SU-DHL-6 (cell line): ENCODE measurements around the gene NDUFB6.
A peak's percentile ranks its signal among the peaks of the same experiment; 100 is the strongest.
"Not testable (repeated sequence)": the region's sequence is repeated elsewhere in the genome, so short reads cannot be mapped to it uniquely, and the experiment has no call there.

Experiments used
- H2AFZ ChIP-seq: fragments of 200-600 bp; sonication (generic); 2 replicates; pipeline ENCODE4 v1.6.1; 2014; ENCODE audit warnings: low read depth, mild to moderate bottlenecking, moderate library complexity, mixed read lengths, antibody characterized with exemption, low read length; ENCODE audit not compliant: severe bottlenecking
- H3F3A ChIP-seq: fragments of 200-600 bp; shearing (Covaris generic); 2 replicates; pipeline ENCODE4 v1.6.0; 2016; ENCODE audit warnings: antibody characterized with exemption, mild to moderate bottlenecking; ENCODE audit not compliant: insufficient read depth
- H3K27ac ChIP-seq: fragments of 200-600 bp; sonication (generic); 2 replicates; pipeline ENCODE4 v1.5.1; 2016; ENCODE audit warnings: low read depth, mild to moderate bottlenecking, low read length, moderate library complexity, mixed read lengths
- H3K27me3 ChIP-seq: fragments of 200-600 bp; sonication (generic), shearing (Covaris generic); 2 replicates; pipeline ENCODE4 v1.6.0; 2014; ENCODE audit warnings: mild to moderate bottlenecking, low read length
- H3K36me3 ChIP-seq: fragments of 200-600 bp; sonication (generic); 2 replicates; pipeline ENCODE4 v1.6.1; 2014; ENCODE audit warnings: mild to moderate bottlenecking, low read length, mixed read lengths
- H3K4me2 ChIP-seq: fragments of 300-600, 200-600 bp; shearing (Covaris generic), sonication (generic); 2 replicates; pipeline ENCODE4 v1.6.0; 2014; ENCODE audit warnings: low read length, low read depth, mild to moderate bottlenecking; ENCODE audit not compliant: poor library complexity, severe bottlenecking
- H3K4me3 ChIP-seq: fragments of 200-600 bp; sonication (generic); 2 replicates; pipeline ENCODE4 v1.5.1; 2014; ENCODE audit warnings: antibody characterized with exemption, low read length, mild to moderate bottlenecking, mixed read lengths; ENCODE audit not compliant: insufficient read depth, poor library complexity, severe bottlenecking
- H3K79me2 ChIP-seq: fragments of 200-600 bp; sonication (generic); 2 replicates; pipeline ENCODE4 v1.6.1; 2014; ENCODE audit warnings: mild to moderate bottlenecking, low read length, moderate library complexity; ENCODE audit not compliant: insufficient read depth
- H3K9ac ChIP-seq: fragments of 200-600 bp; sonication (generic); 2 replicates; pipeline ENCODE4 v1.7.0; 2014; ENCODE audit warnings: mild to moderate bottlenecking, low read length
- H3K9me2 ChIP-seq: fragments of 200-600 bp; sonication (generic); replicated peaks from 2 replicates; pipeline ENCODE4 v1.6.1; 2014; ENCODE audit warnings: low read length; ENCODE audit not compliant: insufficient read depth
- H3K9me3 ChIP-seq: fragments of 200-600 bp; sonication (generic); 2 replicates; pipeline ENCODE4 v1.6.1; 2014; ENCODE audit warnings: low read length, mixed read lengths; ENCODE audit not compliant: insufficient read depth
- H4K20me1 ChIP-seq: fragments of 200-600 bp; sonication (generic); 2 replicates; pipeline ENCODE4 v1.6.1; 2014; ENCODE audit warnings: low read depth, mild to moderate bottlenecking, antibody characterized with exemption, low read length, moderate library complexity, mixed read lengths
- CTCF ChIP-seq: fragments of 200-600 bp; sonication (generic); IDR thresholded peaks from one replicate; pipeline ENCODE4 v1.5.1; 2017; ENCODE audit warnings: antibody characterized with exemption, mild to moderate bottlenecking, low read length, moderate library complexity; ENCODE audit not compliant: insufficient read depth, poor library complexity, severe bottlenecking
- EZH2phosphoT487 ChIP-seq: fragments of 200-600 bp; sonication (generic), shearing (Covaris generic); conservative IDR thresholded peaks from 2 replicates; pipeline ENCODE4 v1.6.1; 2018; ENCODE audit warnings: mild to moderate bottlenecking, antibody characterized with exemption, low read length, moderate library complexity, mixed read lengths

The NDUFB6 gene

GRCh38 chr9:32551276-32552051 lies 21.5 kb downstream of the NDUFB6 start:
- peaks cover 82% of the 10 kb centered on the region for H3K79me2 ChIP-seq
- H3K27me3 ChIP-seq: no peaks in the 10 kb centered on the region
- peak overlapping the region; percentile 76 for H2AFZ ChIP-seq
- H3K9me2 ChIP-seq: no peaks in the 10 kb centered on the region
- peaks cover 29% of the 10 kb centered on the region for H4K20me1 ChIP-seq
- peak overlapping the region; percentile 92 for H3K27ac ChIP-seq
- peak overlapping the region; percentile 75 for H3K4me2 ChIP-seq
- H3K36me3 ChIP-seq: 0 out of 2 replicates have a peak, but pooled peaks cover 5% of the 10 kb centered on the region
- no peak for TF ChIP-seq CTCF
- TF ChIP-seq EZH2phosphoT487: no peak
- peaks cover 32% of the 10 kb centered on the region for H3F3A ChIP-seq
- peak overlapping the region; percentile 81 for H3K9ac ChIP-seq
- no peaks in the 10 kb centered on the region for H3K9me3 ChIP-seq
- peak overlapping the region; percentile 76 for H3K4me3 ChIP-seq

- Histone ChIP-seq H3K36me3 (0 out of 2 replicates have a peak, but pooled peaks cover 7% of the 10 kb centered on the region), H3K9me2 (no peaks in the 10 kb centered on the region), H3K27me3 (no peaks in the 10 kb centered on the region), H3K4me2 (peak overlapping the region; percentile 75), H2AFZ (peak overlapping the region; percentile 76), H3K27ac (peak overlapping the region; percentile 92), H3K79me2 (peaks cover 84% of the 10 kb centered on the region), H3K4me3 (peak overlapping the region; percentile 76), H3K9ac (peak overlapping the region; percentile 81), H3K9me3 (no peaks in the 10 kb centered on the region), H4K20me1 (peaks cover 37% of the 10 kb centered on the region), H3F3A (peaks cover 32% of the 10 kb centered on the region)
- no peak for TF ChIP-seq EZH2phosphoT487
- no peak for TF ChIP-seq CTCF
These were observed 22.2 kb downstream of the NDUFB6 start for GRCh38 chr9:32550562-32551275.

GRCh38 chr9:32550150-32550561 lies 22.8 kb downstream of the NDUFB6 start:
- H2AFZ ChIP-seq: no peak overlapping the region
- H3F3A ChIP-seq: peaks cover 32% of the 10 kb centered on the region

GRCh38 chr9:32548213-32548612 lies 24.7 kb downstream of the NDUFB6 start:
- H3K4me2 ChIP-seq: not testable (repeated sequence)

More at GRCh38 chr9:32550150-32550561, 22.8 kb downstream of the NDUFB6 start:
- Histone ChIP-seq H3K79me2 (peaks cover 86% of the 10 kb centered on the region), H3K27ac (peak overlapping the region; percentile 29; the same call in 1 of the 2 replicates), H3K27me3 (no peaks in the 10 kb centered on the region), H3K4me3 (peak overlapping the region; percentile 76), H3K36me3 (0 out of 2 replicates have a peak, but pooled peaks cover 7% of the 10 kb centered on the region), H3K4me2 (peak overlapping the region; percentile 75), H3K9ac (peak overlapping the region; percentile 81), H3K9me3 (no peaks in the 10 kb centered on the region), H3K9me2 (no peaks in the 10 kb centered on the region), H4K20me1 (peaks cover 39% of the 10 kb centered on the region)
- TF ChIP-seq EZH2phosphoT487 (no peak), CTCF (no peak)

More at GRCh38 chr9:32548213-32548612, 24.7 kb downstream of the NDUFB6 start:
- not testable (repeated sequence) for H3K9me3 ChIP-seq, H2AFZ ChIP-seq, H3K9me2 ChIP-seq, H3K9ac ChIP-seq, H3K27me3 ChIP-seq, H3K4me3 ChIP-seq, H3K27ac ChIP-seq
- Histone ChIP-seq H3K36me3 (peaks cover 15% of the 10 kb centered on the region; the same call in 1 of the 2 replicates), H3K79me2 (peaks cover 92% of the 10 kb centered on the region), H4K20me1 (peaks cover 54% of the 10 kb centered on the region), H3F3A (peaks cover 16% of the 10 kb centered on the region)
